Fibroblast of skin of back (primary cell): ENCODE data around the gene ZNF385C.
"Not testable (repeated sequence)": the region's sequence is repeated elsewhere in the genome, so short reads cannot be mapped to it uniquely, and the experiment has no call there.

Experiments
- DNase-seq: peaks from one replicate; pipeline ENCODE4 v3.0.0-alpha.2; 2013

The ZNF385C gene

GRCh38 chr17:42016941-42017865, 81.1 kb downstream of the ZNF385C start, which contains the start of gene DNAJC7:
DNAJC7 (minus strand) TSS chr17:42017439; CDS start chr17:42017416, 23 bp downstream.
- peak; percentile 92 for DNase-seq

GRCh38 chr17:42016411-42016831, 81.9 kb downstream of the ZNF385C start:
- DNase-seq, result peak; percentile 15

- DNase-seq, result not testable (repeated sequence)
These were observed 84.5 kb downstream of the ZNF385C start for GRCh38 chr17:42013740-42014139.

GRCh38 chr17:42012363-42012762, 85.9 kb downstream of the ZNF385C start:
- not testable (repeated sequence) for DNase-seq

- DNase-seq, result peak; percentile 29
These were observed 87.3 kb downstream of the ZNF385C start for GRCh38 chr17:42010898-42011516.

GRCh38 chr17:42010266-42010680, 88.0 kb downstream of the ZNF385C start:
- DNase-seq, result peak; percentile 38

GRCh38 chr17:42009170-42009569, 89.1 kb downstream of the ZNF385C start:
- DNase-seq, result no peak

GRCh38 chr17:42005166-42005565, 93.1 kb downstream of the ZNF385C start:
- no peak for DNase-seq

- peak; percentile 53 for DNase-seq
These were observed 95.4 kb downstream of the ZNF385C start for GRCh38 chr17:42002792-42003301.

- no peak for DNase-seq
These were observed 96.0 kb downstream of the ZNF385C start for GRCh38 chr17:42002175-42002791.

- DNase-seq, result no peak
These were observed 96.5 kb downstream of the ZNF385C start for GRCh38 chr17:42001729-42002128.

GRCh38 chr17:42000413-42001133, 97.7 kb downstream of the ZNF385C start:
- DNase-seq, result no peak

GRCh38 chr17:41998497-41998896, 99.8 kb downstream of the ZNF385C start:
- DNase-seq, result no peak

GRCh38 chr17:41996855-41997164, 101.5 kb downstream of the ZNF385C start:
- no peak for DNase-seq

- DNase-seq, result peak; percentile 14
These were observed 105.7 kb downstream of the ZNF385C start for GRCh38 chr17:41992576-41992975.

- no peak for DNase-seq
These were observed 108.4 kb downstream of the ZNF385C start for GRCh38 chr17:41989702-41990419.

- no peak for DNase-seq
These were observed 109.9 kb downstream of the ZNF385C start for GRCh38 chr17:41988418-41988817.

- no peak for DNase-seq
These were observed 110.6 kb downstream of the ZNF385C start for GRCh38 chr17:41987642-41988041.

GRCh38 chr17:41986634-41987033, 111.6 kb downstream of the ZNF385C start:
- no peak for DNase-seq

- no peak for DNase-seq
These were observed 112.4 kb downstream of the ZNF385C start for GRCh38 chr17:41985919-41986318.

- no peak for DNase-seq
These were observed 113.8 kb downstream of the ZNF385C start for GRCh38 chr17:41984454-41984853.
